C1 segment of cervical spinal cord (tissue), 14 donors: ENCODE data around the gene MRO.

Experiments
- DNase-seq, 14 donors: peaks; one replicate each; lab custom pipeline; 2025; lab: John Stamatoyannopoulos, UW

Gene MRO

DNA sequence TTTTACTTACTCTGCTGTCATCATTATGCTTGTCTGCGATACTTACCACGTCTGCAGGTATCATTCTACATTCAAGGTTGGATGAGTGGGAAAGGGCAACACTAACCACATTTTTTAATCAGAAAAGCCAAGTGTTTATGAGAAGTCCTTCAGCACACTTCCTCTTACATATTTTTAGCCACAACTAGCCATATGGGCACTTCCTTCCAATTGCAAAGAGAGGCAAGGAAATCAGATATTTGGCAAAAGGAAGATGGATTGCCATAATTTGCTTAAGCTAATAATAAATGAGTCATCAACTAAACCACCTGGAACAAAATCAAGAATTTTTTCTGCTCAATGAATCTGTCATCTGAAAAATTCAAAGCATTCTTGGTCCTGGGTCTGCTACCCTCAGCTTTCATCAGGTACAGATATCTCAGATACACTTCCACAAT, 16.7 kb upstream of the MRO start:
- DNase-seq, result no peak

- DNase-seq, result peak in 1 of 14 donors; percentile 25
Measured at GRCh38 chr18:50833496-50833895, 13.7 kb upstream of the MRO start.

DNA sequence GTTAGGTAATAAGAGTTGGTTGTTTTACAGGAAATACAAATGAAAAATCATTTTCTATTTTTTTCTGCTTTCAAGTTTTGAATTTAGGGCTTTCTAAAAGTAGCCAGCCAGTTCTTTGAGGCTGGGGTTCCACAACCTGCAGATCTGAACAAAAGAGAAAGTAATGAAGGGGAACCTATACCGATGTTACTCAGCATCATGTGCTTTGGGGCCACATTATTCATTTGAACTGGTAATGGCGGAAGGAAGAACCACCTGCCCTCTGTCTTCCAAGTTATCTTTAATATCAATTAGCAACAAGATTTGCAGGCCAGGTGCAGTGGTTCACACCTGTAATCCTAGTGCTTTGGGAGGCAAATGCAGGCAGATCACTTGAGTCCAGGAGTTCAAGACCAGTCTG, 12.9 kb upstream of the MRO start:
- no peak for DNase-seq

DNA sequence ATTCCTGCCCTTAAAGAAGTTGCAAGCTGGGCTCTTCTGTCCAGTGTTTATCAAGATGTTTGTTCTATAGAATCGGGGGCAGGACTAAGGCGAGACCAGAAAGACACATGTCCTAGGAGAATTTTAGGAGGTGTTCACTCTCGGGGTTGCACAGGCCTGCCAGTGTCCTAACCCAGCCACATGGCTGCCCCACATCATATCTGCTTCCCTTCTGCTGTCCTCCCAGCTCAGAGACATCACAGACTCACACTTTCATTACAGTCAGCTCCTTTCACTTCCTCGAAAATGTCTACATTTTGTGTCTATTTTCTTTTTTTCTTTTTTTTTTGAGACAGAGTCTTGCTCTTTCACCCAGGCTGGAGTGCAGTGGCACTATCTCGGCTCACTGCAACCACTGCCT, 10.7 kb upstream of the MRO start:
- peak in 2 of 14 donors; percentile 4 to 16 for DNase-seq

- no peak for DNase-seq
Measured at GRCh38 chr18:50829644-50830043, 9.8 kb upstream of the MRO start.

- no peak for DNase-seq
Measured at GRCh38 chr18:50826027-50826426, 6.2 kb upstream of the MRO start.

DNA sequence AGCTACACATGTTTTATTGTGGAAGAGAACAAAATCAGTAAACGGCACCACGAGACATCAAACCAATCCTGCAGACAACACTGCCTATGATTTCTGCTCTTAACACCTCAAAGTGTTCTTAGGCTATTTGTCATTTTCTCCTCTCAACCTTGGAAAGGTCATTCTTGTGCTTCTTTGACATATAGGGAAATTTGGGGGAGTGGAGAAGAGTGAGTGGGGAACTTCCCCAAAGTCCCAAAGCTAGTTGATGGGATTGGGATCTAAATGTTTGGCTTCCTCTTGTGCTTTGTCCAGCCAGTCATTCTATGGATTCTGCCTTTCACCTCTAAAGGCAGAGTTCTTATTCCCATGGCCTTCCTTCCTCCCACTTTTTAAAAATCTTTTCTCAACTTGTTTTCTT, 5.8 kb upstream of the MRO start:
- no peak for DNase-seq

DNA sequence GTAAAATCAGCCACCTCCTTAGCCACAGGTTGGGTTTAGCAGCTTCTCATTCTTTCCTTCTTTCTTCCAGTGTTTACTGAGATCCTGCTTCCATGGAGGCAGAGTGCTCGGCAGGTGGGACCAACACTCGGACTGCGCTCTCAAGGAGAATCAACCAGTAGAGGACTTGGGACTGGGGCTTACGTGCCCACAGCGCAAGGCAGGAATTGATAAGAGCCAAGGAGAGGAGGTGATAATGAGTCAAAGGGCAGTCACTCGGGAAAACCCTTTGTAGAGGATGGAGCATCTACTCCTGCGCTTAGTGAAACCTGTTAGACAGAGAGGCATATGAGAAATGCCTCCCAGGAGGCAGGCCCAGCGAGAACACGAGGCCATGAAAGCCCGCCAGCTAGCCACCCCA, 2.9 kb upstream of the MRO start:
- DNase-seq, result no peak

DNA sequence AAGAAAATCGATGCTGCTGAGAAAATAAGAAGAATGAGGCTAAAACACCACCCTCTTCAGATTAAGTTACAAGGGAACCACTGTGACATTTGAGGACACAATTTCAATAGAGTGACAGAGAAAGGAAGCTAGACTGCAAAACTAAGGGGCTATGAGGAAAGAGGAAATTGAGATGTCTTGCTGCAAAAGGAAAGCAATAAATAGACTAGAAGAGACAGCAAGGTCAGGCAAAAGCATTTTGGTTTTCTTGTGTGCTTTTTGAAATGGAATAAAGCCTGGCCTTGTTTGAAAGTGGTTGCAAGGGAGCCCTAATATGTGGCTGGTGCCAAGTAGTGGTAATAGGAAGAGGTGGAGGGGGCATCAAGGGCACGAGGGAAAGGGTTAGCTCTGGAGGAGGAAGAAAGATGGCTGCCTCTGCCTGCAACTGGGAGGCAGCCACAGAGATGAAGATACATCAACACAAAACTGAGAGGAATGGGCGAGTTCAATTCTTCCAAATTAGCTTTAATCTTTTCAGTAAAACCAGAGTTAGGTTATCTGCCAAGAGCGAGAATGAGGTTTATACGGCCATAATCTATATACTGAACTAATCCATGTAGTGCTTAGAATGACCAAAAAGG, 1.2 kb upstream of the MRO start:
- DNase-seq, result peak in 1 of 14 donors; percentile 30

DNA sequence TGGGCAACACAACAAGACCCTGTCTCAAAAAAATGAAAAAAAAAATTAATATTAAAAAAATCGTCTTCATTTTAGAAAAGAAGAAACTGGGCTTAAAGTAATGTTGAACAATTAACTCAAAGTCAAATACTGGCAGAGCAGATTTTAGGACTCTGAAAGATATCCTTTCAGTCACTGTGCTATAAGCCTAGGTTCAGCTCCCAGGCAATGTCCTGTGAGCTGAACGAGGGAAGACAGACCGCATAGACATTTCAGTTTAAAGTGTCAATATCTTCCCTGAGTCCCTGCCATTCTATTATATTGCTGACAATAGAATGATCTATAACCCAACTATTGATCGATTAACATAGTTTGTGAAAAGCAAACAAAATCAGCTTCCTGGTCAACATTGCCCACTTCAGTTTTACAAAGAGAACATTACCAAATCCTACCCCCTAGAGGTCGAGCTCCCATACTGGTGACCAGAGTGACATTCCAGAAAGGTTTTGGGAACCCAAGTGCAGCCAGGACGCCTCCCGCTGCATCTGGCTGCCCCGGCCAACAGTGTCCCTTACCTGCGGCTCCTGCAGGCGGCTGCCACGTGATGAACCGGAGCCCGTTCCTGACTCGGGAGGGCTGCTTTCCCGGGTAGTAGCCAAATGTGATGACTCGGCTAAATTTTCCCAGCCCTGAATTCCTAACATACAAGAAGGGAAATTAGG, 639 bp downstream of the MRO start:
- DNase-seq, result peak in 12 of 14 donors; percentile 17 to 72 (median 60)

GRCh38 chr18:50816419-50817166, 3.2 kb downstream of the MRO start:
- no peak for DNase-seq

DNA sequence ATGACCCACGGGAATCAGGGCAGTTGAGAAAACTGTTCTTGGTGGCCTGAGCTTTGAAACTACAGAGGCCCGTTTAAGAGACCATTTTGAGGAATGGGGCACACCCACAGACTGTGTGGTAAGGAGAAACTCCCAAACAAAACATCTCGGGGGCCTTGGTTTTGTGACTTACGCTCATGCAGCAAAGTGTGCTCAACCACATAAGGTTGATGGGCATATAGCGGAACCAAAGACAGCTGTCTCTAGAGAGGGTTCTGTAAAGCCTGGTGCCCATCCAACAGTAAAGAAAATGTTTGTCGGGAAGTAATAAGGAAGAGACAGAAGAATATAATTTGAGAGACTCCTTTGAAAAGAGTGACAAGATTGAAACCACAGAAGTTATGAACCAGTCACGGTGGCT, 5.4 kb downstream of the MRO start:
- no peak for DNase-seq

GRCh38 chr18:50813353-50813752, 6.5 kb downstream of the MRO start:
- DNase-seq, result no peak

DNA sequence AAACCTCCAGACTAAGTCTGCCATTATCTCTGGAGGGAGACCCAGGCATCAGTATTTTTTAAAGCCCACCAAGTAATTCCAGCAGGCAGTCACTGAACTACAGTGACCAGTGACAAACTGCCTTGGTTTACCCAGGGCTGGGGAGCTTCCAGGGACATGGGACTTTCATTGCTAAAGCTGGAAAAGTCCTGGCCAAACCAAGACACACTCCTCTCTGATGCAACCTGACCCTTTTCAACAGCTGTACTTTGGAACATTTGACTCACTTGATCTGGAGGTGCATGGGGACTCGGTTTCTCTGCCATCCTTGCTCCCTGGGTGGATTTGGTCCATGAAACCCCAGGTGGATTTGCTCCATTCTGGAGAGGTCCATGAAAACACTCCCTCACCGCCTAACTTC, 7.0 kb downstream of the MRO start:
- no peak for DNase-seq

DNA sequence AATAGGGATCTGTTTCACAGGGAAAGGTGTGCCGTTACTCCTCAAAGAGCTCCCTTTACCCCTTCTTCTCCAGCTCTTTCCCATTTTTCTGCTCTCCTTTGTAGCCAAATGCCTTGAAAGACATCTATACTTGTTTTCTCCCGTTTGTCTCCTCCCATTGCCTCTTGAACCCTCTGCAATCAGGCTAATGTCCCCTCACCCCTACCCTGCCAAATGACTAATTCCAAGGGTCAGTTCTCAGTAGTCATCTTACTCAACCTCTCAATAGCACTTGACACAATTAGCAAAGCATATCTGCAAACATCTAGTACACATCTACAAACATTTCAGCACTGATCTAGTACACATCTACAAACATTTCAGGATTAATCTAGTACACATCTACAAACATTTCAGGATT, 12.6 kb downstream of the MRO start:
- no peak for DNase-seq

- DNase-seq, result peak in 2 of 14 donors; percentile 16 to 24
Measured at GRCh38 chr18:50806208-50806616, 13.6 kb downstream of the MRO start.

- DNase-seq, result no peak
Measured at GRCh38 chr18:50805732-50806131, 14.1 kb downstream of the MRO start.

DNA sequence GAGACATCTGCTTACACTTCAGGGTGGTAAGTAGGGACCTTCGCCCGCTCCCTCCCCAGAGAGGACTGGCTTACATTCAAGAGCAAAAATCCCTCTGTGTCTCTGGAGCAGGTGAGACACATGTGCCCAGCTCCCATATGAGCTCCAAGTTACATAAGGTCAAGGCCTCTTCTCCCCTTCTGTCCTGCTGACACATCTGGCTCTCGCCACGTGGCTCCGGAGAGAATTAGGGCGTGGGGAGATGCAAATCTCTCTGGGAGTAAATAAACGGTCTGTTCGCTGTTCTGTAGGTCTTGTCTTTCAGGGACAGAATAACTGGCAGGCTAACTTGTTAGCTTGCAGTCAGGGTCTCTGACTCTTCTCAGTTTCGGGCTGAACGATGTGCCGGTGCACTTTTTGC, 16.2 kb downstream of the MRO start:
- no peak for DNase-seq

GRCh38 chr18:50802141-50802540, 17.7 kb downstream of the MRO start:
- no peak for DNase-seq

- peak in 2 of 14 donors; percentile 8 to 41 for DNase-seq
Measured at GRCh38 chr18:50797142-50797541, 22.7 kb downstream of the MRO start.

- DNase-seq, result no peak
Measured at GRCh38 chr18:50796495-50796894, 23.3 kb downstream of the MRO start.

DNA sequence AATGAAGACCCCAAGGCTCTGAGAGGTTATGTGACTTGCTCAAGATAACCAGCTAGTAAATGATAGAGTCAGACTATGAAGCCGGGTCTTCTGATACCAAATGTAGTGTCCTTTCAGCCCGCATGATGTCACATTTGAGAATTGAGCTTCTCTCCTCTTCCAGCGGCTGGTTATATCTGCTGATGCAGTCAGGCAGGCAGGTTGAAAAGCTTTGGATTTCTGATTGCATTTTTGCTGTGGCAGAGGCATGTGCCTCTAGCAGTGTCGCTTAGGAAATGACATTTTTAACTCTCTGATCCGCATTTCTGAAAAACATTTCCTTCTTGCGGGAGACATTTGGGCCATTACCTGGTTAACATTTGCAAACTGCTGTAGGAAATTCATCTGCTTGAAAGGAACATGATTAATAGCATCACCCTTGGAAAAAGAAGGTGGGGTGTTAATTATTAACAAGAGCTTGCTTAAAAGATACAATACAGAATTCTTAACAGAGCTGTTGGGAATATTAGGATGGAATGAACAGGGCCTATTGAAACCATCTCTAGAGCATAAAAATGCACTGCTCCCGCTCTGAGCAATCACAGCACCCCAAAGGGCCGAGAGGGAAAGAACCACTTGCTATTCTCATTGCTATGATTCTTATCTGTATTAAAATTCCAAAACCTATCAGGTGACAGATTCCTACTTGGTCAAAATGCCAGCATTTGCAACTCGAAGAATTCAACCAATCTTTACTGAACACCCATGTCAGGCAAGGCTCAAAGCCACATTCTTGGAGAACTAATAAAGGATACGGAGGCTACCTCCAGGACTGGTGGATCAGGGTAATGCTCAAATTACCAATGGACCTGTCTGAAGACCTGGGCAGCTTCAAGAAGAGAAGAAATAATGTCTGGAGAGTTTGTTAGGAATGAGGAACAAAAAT, 25.9 kb downstream of the MRO start:
- DNase-seq, result no peak
